Suprapubic skin (tissue), 4 donors: Measurements from ENCODE around the gene SEMA3C. TPM values are rescaled to one million over a fixed set of nuclear protein-coding genes. Genes with fewer than 3 reads are reported as not detected.

Source experiments
- DNase-seq, 2 donors: peaks; one replicate each; pipeline ENCODE4 v3.0.0-alpha.2; 2019; ENCODE audit warnings: low spot score in 2 of 2
- H3K27ac ChIP-seq: fragments of 200-600 bp; sonication (generic); one replicate; pipeline ENCODE4 v1.5.1; 2019
- H3K27me3 ChIP-seq: fragments of 200-600 bp; sonication (generic); one replicate; pipeline ENCODE4 v1.5.1; 2019
- H3K36me3 ChIP-seq: fragments of 200-600 bp; sonication (generic); one replicate; pipeline ENCODE4 v1.5.1; 2019
- H3K4me1 ChIP-seq: fragments of 200-600 bp; sonication (generic); one replicate; pipeline ENCODE4 v1.5.1; 2019
- H3K4me3 ChIP-seq: fragments of 200-600 bp; sonication (generic); one replicate; pipeline ENCODE4 v1.5.1; 2019; ENCODE audit warnings: mild to moderate bottlenecking
- H3K9me3 ChIP-seq: fragments of 200-600 bp; sonication (generic); one replicate; pipeline ENCODE4 v1.5.1; 2019
- EP300 ChIP-seq: sonication (generic); formaldehyde crosslinking; IDR thresholded peaks from one replicate; pipeline ENCODE4 v1.6.1; 2017; ENCODE audit warnings: antibody characterized with exemption
- POLR2A ChIP-seq, 2 donors: fragments of 450-650 bp; IDR thresholded peaks; one replicate each; pipeline ENCODE4 v1.6.1; 2017; ENCODE audit warnings: antibody characterized with exemption in 2 of 2, mild to moderate bottlenecking in 2 of 2, moderate library complexity in 2 of 2
- POLR2AphosphoS5 ChIP-seq, 3 donors: sonication (generic); formaldehyde crosslinking; IDR thresholded peaks; one replicate each; pipeline ENCODE4 v1.6.1; 2017; ENCODE audit warnings: antibody characterized with exemption in 3 of 3
- WGBS: methylation state at CpG from one replicate; pipeline ENCODE4 v1.1.5; 2018; 5-methylcytosine and 5-hydroxymethylcytosine counted together
- total RNA-seq, 4 donors: library from RNA; depleted of rRNA; stranded (reverse); fragments of >200 nt; gene quantifications; one replicate each; pipeline ENCODE4 v1.1.0, GENCODE V29; 2016
- TF ChIP-seq, protein P1 (sequence below), 2 donors: fragments of 200-600 bp in 1 of 2; fragments of 450-650 bp in 1 of 2; sonication (generic) in 1 of 2; IDR thresholded peaks; one replicate each; pipeline ENCODE4 v1.5.1; 2016 to 2019; ENCODE audit warnings: antibody characterized with exemption in 2 of 2, mild to moderate bottlenecking in 1 of 2, moderate library complexity in 1 of 2

Gene SEMA3C
- total RNA-seq, 4 donors from 2014 or later, result 46.0 to 105 (median 76.0) TPM

DNA sequence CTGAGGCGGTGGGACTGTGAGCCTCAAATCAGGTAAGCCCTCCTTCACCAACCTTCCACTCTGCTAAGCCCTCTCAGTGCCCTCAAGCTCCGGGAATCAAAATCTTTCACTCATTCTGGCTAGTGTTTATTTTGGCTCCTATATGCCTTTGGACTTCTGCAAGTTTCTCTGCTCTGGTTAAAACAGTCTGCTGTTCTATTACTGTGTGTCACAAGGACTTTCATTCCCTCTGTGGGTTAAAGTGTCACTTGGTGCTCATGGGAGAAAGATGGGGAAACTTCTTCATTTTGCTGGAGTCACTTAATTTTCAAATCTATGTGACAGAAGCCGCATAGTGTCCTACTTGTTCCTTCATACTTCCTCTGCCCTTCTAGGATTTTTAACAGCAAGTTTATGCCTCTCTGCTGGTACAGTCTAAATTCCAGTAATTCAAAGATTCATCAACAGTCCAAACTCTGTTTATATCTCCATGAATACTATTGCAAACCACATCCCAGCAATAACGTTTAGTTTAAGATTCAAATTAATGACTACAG lies 219.1 kb downstream of the SEMA3C start:
- H3K4me3 ChIP-seq, result no peak overlapping the region
- no peaks in the 10 kb centered on the region for H3K27me3 ChIP-seq
- no peaks in the 10 kb centered on the region for H3K9me3 ChIP-seq
- WGBS, result 68% methylated on average over 4 of the region's 4 CpGs
- H3K36me3 ChIP-seq, result no peaks in the 10 kb centered on the region
- TF ChIP-seq EP300 (no peak), POLR2A (IDR thresholded peaks at IDR 0.05) (no peak), POLR2AphosphoS5 (IDR thresholded peaks at IDR 0.05) (no peak)
- TF ChIP-seq, protein P1, sequence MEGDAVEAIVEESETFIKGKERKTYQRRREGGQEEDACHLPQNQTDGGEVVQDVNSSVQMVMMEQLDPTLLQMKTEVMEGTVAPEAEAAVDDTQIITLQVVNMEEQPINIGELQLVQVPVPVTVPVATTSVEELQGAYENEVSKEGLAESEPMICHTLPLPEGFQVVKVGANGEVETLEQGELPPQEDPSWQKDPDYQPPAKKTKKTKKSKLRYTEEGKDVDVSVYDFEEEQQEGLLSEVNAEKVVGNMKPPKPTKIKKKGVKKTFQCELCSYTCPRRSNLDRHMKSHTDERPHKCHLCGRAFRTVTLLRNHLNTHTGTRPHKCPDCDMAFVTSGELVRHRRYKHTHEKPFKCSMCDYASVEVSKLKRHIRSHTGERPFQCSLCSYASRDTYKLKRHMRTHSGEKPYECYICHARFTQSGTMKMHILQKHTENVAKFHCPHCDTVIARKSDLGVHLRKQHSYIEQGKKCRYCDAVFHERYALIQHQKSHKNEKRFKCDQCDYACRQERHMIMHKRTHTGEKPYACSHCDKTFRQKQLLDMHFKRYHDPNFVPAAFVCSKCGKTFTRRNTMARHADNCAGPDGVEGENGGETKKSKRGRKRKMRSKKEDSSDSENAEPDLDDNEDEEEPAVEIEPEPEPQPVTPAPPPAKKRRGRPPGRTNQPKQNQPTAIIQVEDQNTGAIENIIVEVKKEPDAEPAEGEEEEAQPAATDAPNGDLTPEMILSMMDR (IDR thresholded peaks at IDR 0.05), result no peak
- H3K27ac ChIP-seq, result no peak overlapping the region
- H3K4me1 ChIP-seq, result no peaks in the 10 kb centered on the region
- no peak for DNase-seq

DNA sequence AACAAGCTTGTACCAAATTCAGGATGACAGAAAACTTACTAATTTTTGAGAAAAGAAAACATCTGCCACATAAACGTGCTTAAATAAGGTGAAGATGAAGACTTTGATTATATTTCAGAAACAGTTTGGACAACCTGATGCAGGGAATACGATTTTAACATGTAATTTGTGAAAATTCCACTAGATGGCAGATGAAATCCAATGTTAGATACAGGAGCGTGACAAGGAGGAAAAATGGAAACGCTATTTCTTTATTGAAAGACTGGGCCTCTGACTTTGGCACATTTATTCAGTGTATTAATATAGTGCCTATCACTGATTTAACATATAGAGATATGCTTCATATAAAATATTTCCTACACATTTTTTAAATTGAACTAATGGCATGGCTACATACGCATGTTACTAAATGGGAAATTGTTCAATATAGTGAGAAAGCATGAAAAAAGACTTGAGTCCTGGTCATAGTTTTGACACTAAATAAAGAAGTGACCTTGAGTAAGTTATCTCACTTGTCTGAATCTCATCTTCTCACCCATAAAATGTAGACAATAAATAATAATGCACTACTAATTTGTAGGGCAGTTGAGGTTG lies 219.7 kb downstream of the SEMA3C start:
- no peak for TF ChIP-seq POLR2A (IDR thresholded peaks at IDR 0.05)
- TF ChIP-seq, protein P1 (IDR thresholded peaks at IDR 0.05), result peak; percentile 32 to 48
- no peak for DNase-seq
- Histone ChIP-seq H3K9me3 (no peaks in the 10 kb centered on the region), H3K36me3 (no peaks in the 10 kb centered on the region), H3K27me3 (no peaks in the 10 kb centered on the region), H3K27ac (no peak overlapping the region), H3K4me1 (no peaks in the 10 kb centered on the region), H3K4me3 (no peak overlapping the region)
- 19% methylated on average over 5 of the region's 5 CpGs for WGBS
